Stomach (tissue), 4 donors: Measurements from ENCODE around the gene ALDH1A1.

Experiments
- CTCF ChIP-seq, 7 experiments: fragments of 450-650 bp in 4 of 7; fragments of 200-600 bp in 3 of 7; sonication (generic) in 3 of 7; IDR thresholded peaks; one replicate each; pipeline ENCODE4 v1.5.1; 2016 to 2019; ENCODE audit warnings: antibody characterized with exemption in 7 of 7, control low read depth in 2 of 7, mild to moderate bottlenecking in 1 of 7
- EP300 ChIP-seq: sonication (generic); formaldehyde crosslinking; IDR thresholded peaks from one replicate; pipeline ENCODE4 v1.6.1; 2017; ENCODE audit warnings: antibody characterized with exemption
- POLR2A ChIP-seq, 4 donors: fragments of 450-650 bp; IDR thresholded peaks; one replicate each; pipeline ENCODE4 v1.6.1; 2016; ENCODE audit warnings: antibody characterized with exemption in 4 of 4, control low read depth in 2 of 4, mild to moderate bottlenecking in 1 of 4, moderate library complexity in 1 of 4
- POLR2AphosphoS5 ChIP-seq, 3 donors: sonication (generic); formaldehyde crosslinking; IDR thresholded peaks; one replicate each; pipeline ENCODE4 v1.6.1; 2016; ENCODE audit warnings: antibody characterized with exemption in 3 of 3

GRCh38 chr9:72864327-72864726 lies 88.5 kb downstream of the ALDH1A1 start:
- TF ChIP-seq CTCF (IDR thresholded peaks at IDR 0.05) (no peak), POLR2A (IDR thresholded peaks at IDR 0.05) (no peak), EP300 (no peak), POLR2AphosphoS5 (IDR thresholded peaks at IDR 0.05) (no peak)
